Skeletal muscle tissue (tissue), 4 donors: ENCODE measurements around the gene MAPRE3. TPM values are rescaled to one million over a fixed set of nuclear protein-coding genes. Genes with fewer than 3 reads are reported as not detected.

Experiments
- H3K27ac ChIP-seq: one replicate; pipeline ENCODE4 v1.7.0; 2013; ENCODE audit warnings: mild to moderate bottlenecking, low read depth, low read length, inconsistent platforms
- H3K27me3 ChIP-seq, 3 donors: one replicate each; pipeline ENCODE4 v1.7.0; 2013; ENCODE audit warnings: low read length in 3 of 3; ENCODE audit not compliant: control insufficient read depth in 3 of 3, insufficient read depth in 3 of 3
- H3K36me3 ChIP-seq, 3 donors: one replicate each; pipeline ENCODE4 v1.7.0; 2013; ENCODE audit warnings: low read length in 3 of 3; ENCODE audit not compliant: control insufficient read depth in 3 of 3, insufficient read depth in 3 of 3
- H3K4me1 ChIP-seq, 3 donors: one replicate each; pipeline ENCODE4 v1.7.0; 2013; ENCODE audit warnings: low read length in 3 of 3, mild to moderate bottlenecking in 3 of 3; ENCODE audit not compliant: control insufficient read depth in 3 of 3, insufficient read depth in 3 of 3
- H3K4me3 ChIP-seq, 3 donors: one replicate each; pipeline ENCODE4 v1.7.0; 2013; ENCODE audit warnings: low read length in 3 of 3
- H3K9ac ChIP-seq, 3 donors: one replicate each; pipeline ENCODE4 v1.7.0; 2013; ENCODE audit warnings: low read length in 3 of 3, mild to moderate bottlenecking in 3 of 3, moderate library complexity in 2 of 3, low read depth in 1 of 3
- H3K9me3 ChIP-seq, 3 donors: one replicate each; pipeline ENCODE4 v1.7.0; 2013; ENCODE audit warnings: low read length in 3 of 3; ENCODE audit not compliant: control insufficient read depth in 3 of 3
- total RNA-seq: library from RNA; depleted of rRNA; stranded (reverse); fragments of >200 nt; gene quantifications from one replicate; pipeline ENCODE4 v1.2.3, GENCODE V29; 2014
- donor health status: Osteomylitis.

MAPRE3 gene
- total RNA-seq, 1 donor from 2014 or later = 3.7 TPM

DNA sequence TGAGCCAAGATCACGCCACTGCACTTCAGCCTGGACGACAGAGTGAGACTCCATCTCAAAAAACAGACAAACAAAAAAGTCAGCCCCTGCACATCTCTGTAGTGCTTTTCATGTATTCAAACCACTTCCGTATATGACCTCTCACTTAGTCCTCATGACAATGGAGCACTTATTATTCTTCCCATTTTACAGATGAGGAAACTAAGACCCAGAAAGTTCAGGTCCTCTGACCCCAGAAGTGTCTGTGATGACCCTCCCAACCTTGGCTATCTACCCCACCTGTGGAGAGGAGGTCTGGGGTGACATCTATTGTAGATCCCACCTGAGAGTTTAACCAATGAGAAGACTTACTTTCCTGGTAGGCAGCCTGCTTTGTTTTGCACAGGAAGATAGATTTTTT lies 21.6 kb upstream of the MAPRE3 start:
- H3K27me3 ChIP-seq = peaks cover 11 to 44% (median 21%) of the 10 kb centered on the region in 3 donors
- no peaks in the 10 kb centered on the region for H3K9me3 ChIP-seq
- no peak overlapping the region for H3K27ac ChIP-seq
- H3K4me3 ChIP-seq = no peak overlapping the region
- H3K9ac ChIP-seq = no peak overlapping the region
- H3K4me1 ChIP-seq = peaks cover 0 to 9% (median 6%) of the 10 kb centered on the region in 3 donors
- H3K36me3 ChIP-seq = no peaks in the 10 kb centered on the region

- Histone ChIP-seq H3K4me1 (peaks cover 0 to 9% (median 6%) of the 10 kb centered on the region in 3 donors), H3K27ac (no peak overlapping the region), H3K27me3 (peaks cover 3 to 37% (median 21%) of the 10 kb centered on the region in 3 donors)
These were observed 20.2 kb upstream of the MAPRE3 start for GRCh38 chr2:26950246-26950645.

GRCh38 chr2:26951236-26951635 lies 19.2 kb upstream of the MAPRE3 start:
- H3K27ac ChIP-seq = no peak overlapping the region
- H3K4me3 ChIP-seq = no peak overlapping the region
- no peak overlapping the region for H3K9ac ChIP-seq
- no peaks in the 10 kb centered on the region for H3K36me3 ChIP-seq
- peaks cover 3 to 29% (median 12%) of the 10 kb centered on the region in 3 donors for H3K27me3 ChIP-seq
- no peaks in the 10 kb centered on the region for H3K9me3 ChIP-seq
- peaks cover 0 to 9% (median 6%) of the 10 kb centered on the region in 3 donors for H3K4me1 ChIP-seq

More at GRCh38 chr2:26950246-26950645, 20.2 kb upstream of the MAPRE3 start:
- Histone ChIP-seq H3K4me3 (no peak overlapping the region), H3K36me3 (no peaks in the 10 kb centered on the region), H3K9ac (no peak overlapping the region), H3K9me3 (no peaks in the 10 kb centered on the region)

- H3K4me3 ChIP-seq = no peak overlapping the region
- H3K27me3 ChIP-seq = peaks cover 0 to 20% (median 10%) of the 10 kb centered on the region in 3 donors
- H3K9ac ChIP-seq = no peak overlapping the region
- no peaks in the 10 kb centered on the region for H3K36me3 ChIP-seq
- no peak overlapping the region for H3K27ac ChIP-seq
- H3K4me1 ChIP-seq = peaks cover 0 to 4% (median under 1%) of the 10 kb centered on the region in 3 donors
- no peaks in the 10 kb centered on the region for H3K9me3 ChIP-seq
These were observed 18.1 kb upstream of the MAPRE3 start for GRCh38 chr2:26952374-26952773.

DNA sequence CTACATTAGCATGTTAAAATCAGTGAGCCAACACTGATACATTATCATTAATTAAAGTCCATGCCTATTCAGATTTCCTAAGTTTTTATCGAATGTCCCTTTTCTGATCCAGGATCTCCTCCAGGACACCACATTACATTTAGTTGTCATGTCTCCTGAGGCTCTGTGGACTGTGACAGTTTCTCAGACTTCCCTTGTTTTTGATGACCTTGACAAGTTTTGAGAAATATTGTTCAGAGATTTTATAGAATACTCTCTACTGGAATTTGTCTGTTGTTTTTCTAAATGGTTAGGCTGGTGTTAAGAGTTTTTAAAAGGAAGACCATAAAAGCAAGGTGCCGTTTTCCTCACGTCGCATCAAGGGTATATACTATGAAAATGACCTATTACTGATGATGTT lies 16.3 kb upstream of the MAPRE3 start:
- Histone ChIP-seq H3K9ac (no peak overlapping the region), H3K36me3 (no peaks in the 10 kb centered on the region), H3K4me1 (no peaks in the 10 kb centered on the region), H3K4me3 (no peak overlapping the region), H3K27me3 (peaks cover 0 to 14% (median 13%) of the 10 kb centered on the region in 3 donors), H3K9me3 (no peaks in the 10 kb centered on the region), H3K27ac (no peak overlapping the region)

DNA sequence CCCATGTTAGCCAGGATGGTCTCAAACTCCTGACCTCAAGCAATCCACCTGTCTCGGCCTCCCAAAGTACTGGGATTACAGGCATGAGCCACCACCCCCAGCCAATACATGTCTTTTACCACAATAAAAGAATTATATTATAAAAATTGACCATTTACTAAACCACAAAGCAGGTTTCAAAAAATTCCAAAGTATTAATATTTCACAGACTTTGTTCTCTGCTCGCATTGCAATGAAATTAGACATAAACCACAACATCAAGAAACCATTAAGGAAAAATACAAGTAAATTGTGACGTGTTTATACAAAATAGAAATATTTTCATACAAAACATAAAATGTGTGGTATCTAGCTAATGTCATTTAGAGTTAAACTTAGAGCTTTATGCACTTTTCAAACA lies 13.4 kb upstream of the MAPRE3 start:
- H3K36me3 ChIP-seq = no peaks in the 10 kb centered on the region
- no peak overlapping the region for H3K4me3 ChIP-seq
- H3K27ac ChIP-seq = no peak overlapping the region
- H3K9ac ChIP-seq = no peak overlapping the region
- no peaks in the 10 kb centered on the region for H3K9me3 ChIP-seq
- peaks cover 0 to 18% (median 4%) of the 10 kb centered on the region in 3 donors for H3K27me3 ChIP-seq
- peaks cover 3 to 6% (median 4%) of the 10 kb centered on the region in 3 donors for H3K4me1 ChIP-seq

DNA sequence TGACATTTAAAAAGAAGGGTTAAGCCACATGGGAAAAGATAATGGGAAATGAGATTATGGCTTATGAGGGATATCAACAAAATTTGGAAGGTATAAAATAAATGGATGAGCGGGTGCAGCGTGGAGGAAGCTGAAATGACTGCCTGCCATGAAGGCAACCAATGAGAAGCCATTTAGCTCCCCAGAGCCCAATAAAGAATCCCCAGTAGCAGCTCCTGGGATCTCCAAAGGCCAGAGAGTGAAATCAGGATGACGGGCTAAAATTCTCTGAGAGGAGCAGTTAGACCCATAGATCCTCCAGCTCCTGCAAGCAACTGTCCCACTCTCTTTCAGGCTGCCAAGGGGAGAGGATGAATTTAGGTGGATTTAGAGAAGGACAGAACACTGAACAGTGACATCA lies 12.9 kb upstream of the MAPRE3 start:
- H3K9me3 ChIP-seq = no peaks in the 10 kb centered on the region
- peaks cover 3 to 6% (median 4%) of the 10 kb centered on the region in 3 donors for H3K4me1 ChIP-seq
- no peak overlapping the region for H3K9ac ChIP-seq
- no peaks in the 10 kb centered on the region for H3K36me3 ChIP-seq
- peaks cover 0 to 18% (median 4%) of the 10 kb centered on the region in 3 donors for H3K27me3 ChIP-seq
- no peak overlapping the region for H3K27ac ChIP-seq
- no peak overlapping the region for H3K4me3 ChIP-seq

- Histone ChIP-seq H3K4me3 (no peak overlapping the region), H3K27me3 (peaks cover 0 to 17% (median 4%) of the 10 kb centered on the region in 3 donors), H3K9ac (no peak overlapping the region), H3K27ac (no peak overlapping the region), H3K4me1 (peaks cover 3 to 6% (median 4%) of the 10 kb centered on the region in 3 donors), H3K9me3 (no peaks in the 10 kb centered on the region), H3K36me3 (no peaks in the 10 kb centered on the region)
These were observed 11.1 kb upstream of the MAPRE3 start for GRCh38 chr2:26959331-26959730.

DNA sequence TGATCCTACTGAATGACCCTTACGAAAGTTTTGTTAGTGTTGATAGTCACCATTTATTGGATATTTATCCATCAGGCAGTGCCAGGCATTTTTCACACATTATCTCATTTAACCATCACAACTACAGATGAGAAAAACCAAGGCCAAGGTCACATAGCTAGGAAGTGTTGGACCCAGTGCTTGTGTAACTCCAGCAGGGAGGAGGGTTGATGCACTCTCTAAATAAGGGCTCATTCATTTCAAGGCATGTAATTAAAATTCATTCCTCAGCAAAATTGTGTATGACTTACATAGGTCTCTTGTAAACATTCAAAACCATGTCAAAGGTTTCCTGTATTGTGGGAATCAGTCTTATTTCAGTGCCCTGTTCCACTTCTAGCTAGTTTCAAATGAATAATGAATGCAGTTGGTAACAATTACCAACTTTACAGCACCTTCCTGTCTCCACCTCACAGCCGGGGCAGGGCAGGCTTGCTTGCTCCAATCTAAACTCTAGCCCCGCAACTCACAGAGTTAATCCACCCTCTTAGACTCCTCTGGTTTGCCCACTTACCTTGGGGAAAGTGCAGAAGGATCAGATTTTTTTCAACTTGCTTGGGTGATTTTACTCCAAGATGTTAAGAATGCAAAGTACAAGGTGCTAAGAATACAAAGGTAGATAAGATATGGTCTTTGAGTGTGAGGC lies 5.8 kb upstream of the MAPRE3 start:
- no peak overlapping the region for H3K9ac ChIP-seq
- no peaks in the 10 kb centered on the region for H3K36me3 ChIP-seq
- H3K4me1 ChIP-seq = peaks cover 3 to 6% (median 4%) of the 10 kb centered on the region in 3 donors
- no peak overlapping the region for H3K4me3 ChIP-seq
- H3K9me3 ChIP-seq = no peaks in the 10 kb centered on the region
- H3K27ac ChIP-seq = no peak overlapping the region
- H3K27me3 ChIP-seq = peaks cover 0 to 4% (median 0%) of the 10 kb centered on the region in 3 donors

DNA sequence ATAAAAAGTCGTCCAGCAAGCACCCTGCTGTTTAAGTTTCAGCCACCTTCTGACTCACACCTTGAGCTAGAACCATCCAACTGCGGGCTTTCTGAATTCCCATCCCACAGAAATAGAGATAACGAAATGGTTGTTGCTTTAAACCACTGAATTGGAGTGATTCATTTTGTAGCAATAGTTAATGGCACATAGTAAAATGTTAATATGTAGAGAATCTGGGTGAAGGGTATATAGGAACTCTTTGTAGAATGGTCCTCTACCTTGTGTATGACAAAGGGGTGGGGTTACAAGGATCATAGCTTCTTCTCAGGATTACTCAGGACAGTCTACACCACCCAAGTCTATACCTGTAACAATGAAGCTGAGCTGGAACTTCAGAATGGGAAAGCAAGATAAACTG lies 2.4 kb upstream of the MAPRE3 start:
- no peak overlapping the region for H3K27ac ChIP-seq
- H3K9ac ChIP-seq = no peak overlapping the region
- no peaks in the 10 kb centered on the region for H3K36me3 ChIP-seq
- H3K4me1 ChIP-seq = peaks cover 23 to 24% (median 24%) of the 10 kb centered on the region in 3 donors
- no peaks in the 10 kb centered on the region for H3K9me3 ChIP-seq
- H3K4me3 ChIP-seq = no peak overlapping the region
- H3K27me3 ChIP-seq = no peaks in the 10 kb centered on the region
